Hematopoietic multipotent progenitor cell treated with erythropoietin and hydrocortisone succinate and interleukin-3 and kit ligand, for 17 days (in vitro differentiated cells): ENCODE measurements around the gene VCAM1.
"Not testable (repeated sequence)": the region's sequence is repeated elsewhere in the genome, so short reads cannot be mapped to it uniquely, and the experiment has no call there.

ENCODE experiments used
- DNase-seq: peaks from one replicate; pipeline ENCODE4 v3.0.0-alpha.2; 2015; ENCODE audit warnings: low spot score

VCAM1 gene

GRCh38 chr1:100719490-100719889, at the start of gene VCAM1:
Gene VCAM1 (plus strand): TSS chr1:100719742. CDS start chr1:100719861, 119 bp downstream.
- DNase-seq: no peak

GRCh38 chr1:100670083-100670482, 49.5 kb upstream of the VCAM1 start:
- DNase-seq: no peak

GRCh38 chr1:100671601-100672000, 47.9 kb upstream of the VCAM1 start:
- DNase-seq: no peak

GRCh38 chr1:100683448-100684349, 35.8 kb upstream of the VCAM1 start:
- DNase-seq: no peak

- DNase-seq: no peak
These were observed 19.8 kb upstream of the VCAM1 start for GRCh38 chr1:100699744-100700143.

GRCh38 chr1:100700586-100700985, 19.0 kb upstream of the VCAM1 start:
- no peak for DNase-seq

GRCh38 chr1:100703052-100703451, 16.5 kb upstream of the VCAM1 start:
- DNase-seq: no peak

- no peak for DNase-seq
These were observed 15.8 kb upstream of the VCAM1 start for GRCh38 chr1:100703716-100704115.

- no peak for DNase-seq
These were observed 15.1 kb upstream of the VCAM1 start for GRCh38 chr1:100704473-100704872.

- DNase-seq: no peak
These were observed 13.2 kb upstream of the VCAM1 start for GRCh38 chr1:100706296-100706695.

GRCh38 chr1:100706856-100707255, 12.7 kb upstream of the VCAM1 start:
- DNase-seq: no peak

- DNase-seq: no peak
These were observed 11.0 kb upstream of the VCAM1 start for GRCh38 chr1:100708476-100709062.

- DNase-seq: no peak
These were observed 8.4 kb upstream of the VCAM1 start for GRCh38 chr1:100710906-100711682.

- not testable (repeated sequence) for DNase-seq
These were observed 6.5 kb upstream of the VCAM1 start for GRCh38 chr1:100713027-100713426.

- DNase-seq: no peak
These were observed 5.9 kb upstream of the VCAM1 start for GRCh38 chr1:100713626-100714025.

- no peak for DNase-seq
These were observed 4.9 kb upstream of the VCAM1 start for GRCh38 chr1:100714599-100714998.

- DNase-seq: no peak
These were observed 2.3 kb upstream of the VCAM1 start for GRCh38 chr1:100717218-100717617.

GRCh38 chr1:100718581-100718980, 961 bp upstream of the VCAM1 start:
- no peak for DNase-seq

- no peak for DNase-seq
These were observed 559 bp downstream of the VCAM1 start for GRCh38 chr1:100720101-100720500.

- no peak for DNase-seq
These were observed 1.2 kb downstream of the VCAM1 start for GRCh38 chr1:100720751-100721150.

GRCh38 chr1:100721526-100722207, 2.1 kb downstream of the VCAM1 start:
- DNase-seq: no peak

- no peak for DNase-seq
These were observed 2.7 kb downstream of the VCAM1 start for GRCh38 chr1:100722221-100722620.
